ENCODE measurements around the gene HES6.

Gene HES6

DNA sequence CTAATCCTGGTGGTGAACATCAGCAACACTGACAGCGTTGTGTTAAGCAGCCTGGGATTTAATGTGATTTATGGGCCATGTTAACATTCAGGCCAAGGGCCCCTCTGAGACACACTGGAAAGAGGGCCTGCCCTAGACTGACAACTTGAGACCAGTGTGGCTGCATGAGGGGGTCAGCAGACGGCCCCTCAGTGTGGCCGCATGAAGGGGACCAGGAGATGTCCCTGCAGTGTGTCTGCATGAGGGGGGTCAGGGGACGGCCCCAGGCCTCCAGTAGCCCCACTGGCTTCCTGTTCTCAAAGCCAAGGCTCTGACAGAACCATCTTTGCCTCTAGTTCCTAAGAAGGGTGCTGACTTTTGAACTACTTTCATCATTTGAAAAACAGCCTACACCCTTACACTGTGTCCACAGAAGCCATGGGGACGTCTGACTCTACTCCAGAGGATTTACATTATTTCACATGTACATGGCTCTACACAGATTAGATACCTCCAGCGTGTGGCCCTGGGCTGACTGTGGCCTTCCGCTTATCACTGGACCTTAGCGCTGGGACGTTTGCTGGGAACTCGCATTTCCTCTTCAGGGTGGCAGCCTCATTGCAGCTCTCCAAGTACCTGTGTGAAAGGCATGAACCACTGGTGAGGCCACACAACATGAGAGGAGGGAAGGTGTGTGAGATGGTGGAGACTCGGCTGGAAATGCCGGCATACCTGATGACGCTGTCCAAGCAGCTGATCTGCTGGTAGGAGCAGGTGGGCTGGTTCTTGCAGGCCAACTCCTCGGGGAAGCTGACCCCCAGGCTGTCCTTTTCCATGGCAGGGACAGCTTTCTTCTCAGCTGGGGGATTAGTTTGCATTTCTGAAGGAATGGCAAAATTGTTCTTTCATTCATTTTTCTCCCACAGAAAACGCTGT lies 18.2 kb upstream of the HES6 start:
- TF ChIP-seq, protein P1, sequence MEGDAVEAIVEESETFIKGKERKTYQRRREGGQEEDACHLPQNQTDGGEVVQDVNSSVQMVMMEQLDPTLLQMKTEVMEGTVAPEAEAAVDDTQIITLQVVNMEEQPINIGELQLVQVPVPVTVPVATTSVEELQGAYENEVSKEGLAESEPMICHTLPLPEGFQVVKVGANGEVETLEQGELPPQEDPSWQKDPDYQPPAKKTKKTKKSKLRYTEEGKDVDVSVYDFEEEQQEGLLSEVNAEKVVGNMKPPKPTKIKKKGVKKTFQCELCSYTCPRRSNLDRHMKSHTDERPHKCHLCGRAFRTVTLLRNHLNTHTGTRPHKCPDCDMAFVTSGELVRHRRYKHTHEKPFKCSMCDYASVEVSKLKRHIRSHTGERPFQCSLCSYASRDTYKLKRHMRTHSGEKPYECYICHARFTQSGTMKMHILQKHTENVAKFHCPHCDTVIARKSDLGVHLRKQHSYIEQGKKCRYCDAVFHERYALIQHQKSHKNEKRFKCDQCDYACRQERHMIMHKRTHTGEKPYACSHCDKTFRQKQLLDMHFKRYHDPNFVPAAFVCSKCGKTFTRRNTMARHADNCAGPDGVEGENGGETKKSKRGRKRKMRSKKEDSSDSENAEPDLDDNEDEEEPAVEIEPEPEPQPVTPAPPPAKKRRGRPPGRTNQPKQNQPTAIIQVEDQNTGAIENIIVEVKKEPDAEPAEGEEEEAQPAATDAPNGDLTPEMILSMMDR (IDR thresholded peaks at IDR 0.05; ENCODE audit: borderline replicate concordance, insufficient read depth, low read depth, low read length) = no peak
- H3K4me3 ChIP-seq (ENCODE audit: low read depth, low read length) = no peak overlapping the region

DNA sequence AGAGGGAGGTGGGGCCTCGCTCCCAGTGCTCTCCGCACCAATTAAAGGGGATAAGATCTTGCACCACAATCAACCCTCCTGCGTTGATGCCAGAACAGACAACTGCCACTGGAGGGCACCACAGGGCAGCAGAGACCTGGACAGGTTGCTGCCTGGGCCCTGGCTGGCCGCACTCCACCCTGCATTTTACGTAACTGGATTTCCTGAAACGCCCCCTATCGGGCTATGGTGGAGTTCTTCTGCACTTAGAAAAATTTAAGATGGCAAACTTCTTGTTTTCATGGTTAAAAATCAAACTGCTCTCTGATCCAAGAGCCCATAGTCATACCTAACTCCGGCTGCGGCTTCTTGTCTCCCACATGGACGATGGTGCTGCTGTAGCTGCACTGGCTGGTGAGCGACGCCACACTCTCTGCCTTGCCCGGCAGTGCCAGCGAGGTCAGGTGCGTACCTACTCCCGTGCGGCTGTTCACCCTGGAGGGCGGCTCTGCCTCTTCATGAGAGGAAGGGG lies 16.8 kb upstream of the HES6 start:
- no peak overlapping the region for H3K4me3 ChIP-seq (ENCODE audit: low read depth, low read length)
- TF ChIP-seq, protein P1 (IDR thresholded peaks at IDR 0.05; ENCODE audit: borderline replicate concordance, insufficient read depth, low read depth, low read length) = peak; percentile 76

DNA sequence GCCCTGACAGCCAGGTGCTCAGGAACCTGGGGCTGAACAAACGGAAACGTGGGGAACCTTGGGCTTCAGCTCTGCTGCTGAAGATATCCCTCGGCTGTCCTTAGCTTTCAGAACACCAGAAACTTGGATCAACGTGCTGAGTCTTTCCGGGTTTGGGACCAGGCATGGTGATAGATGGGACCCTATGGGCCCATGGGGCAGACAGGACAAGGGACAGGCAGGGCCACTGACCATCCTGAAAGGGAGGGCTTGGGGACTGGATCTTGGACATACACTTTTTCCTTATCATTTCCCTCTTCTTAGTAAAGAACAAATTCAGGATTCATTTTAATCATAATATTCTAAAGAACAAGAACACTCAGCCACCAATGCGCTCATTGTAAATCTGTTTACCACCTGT lies 16.3 kb upstream of the HES6 start:
- no peak overlapping the region for H3K4me3 ChIP-seq (ENCODE audit: low read depth, low read length)
- TF ChIP-seq, protein P1 (IDR thresholded peaks at IDR 0.05; ENCODE audit: borderline replicate concordance, insufficient read depth, low read depth, low read length) = no peak

GRCh38 chr2:238255636-238256035 lies 15.8 kb upstream of the HES6 start:
- no peak overlapping the region for H3K4me3 ChIP-seq (ENCODE audit: low read depth, low read length)
- TF ChIP-seq, protein P1 (IDR thresholded peaks at IDR 0.05; ENCODE audit: borderline replicate concordance, insufficient read depth, low read depth, low read length) = no peak

DNA sequence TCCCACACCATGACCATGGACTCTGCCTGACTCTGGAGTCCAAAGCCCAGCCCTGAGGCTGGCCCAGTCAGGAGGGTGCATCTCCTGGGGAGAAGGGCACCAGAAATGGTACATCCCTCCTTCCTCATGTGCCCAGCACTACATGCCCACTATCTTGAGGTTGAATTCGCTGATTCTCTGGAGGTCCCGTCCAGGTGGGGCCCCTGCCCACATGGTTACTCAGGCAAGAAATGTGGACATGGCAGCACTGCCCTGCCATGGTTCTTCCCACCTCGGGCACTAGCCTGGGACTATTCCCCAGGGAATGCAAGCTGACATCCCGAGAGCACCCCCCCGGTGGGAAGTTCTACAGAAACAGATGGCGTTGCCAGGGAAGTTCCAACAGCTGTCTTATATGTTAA lies 15.3 kb upstream of the HES6 start:
- no peak overlapping the region for H3K4me3 ChIP-seq (ENCODE audit: low read depth, low read length)
- TF ChIP-seq, protein P1 (IDR thresholded peaks at IDR 0.05; ENCODE audit: borderline replicate concordance, insufficient read depth, low read depth, low read length) = no peak

DNA sequence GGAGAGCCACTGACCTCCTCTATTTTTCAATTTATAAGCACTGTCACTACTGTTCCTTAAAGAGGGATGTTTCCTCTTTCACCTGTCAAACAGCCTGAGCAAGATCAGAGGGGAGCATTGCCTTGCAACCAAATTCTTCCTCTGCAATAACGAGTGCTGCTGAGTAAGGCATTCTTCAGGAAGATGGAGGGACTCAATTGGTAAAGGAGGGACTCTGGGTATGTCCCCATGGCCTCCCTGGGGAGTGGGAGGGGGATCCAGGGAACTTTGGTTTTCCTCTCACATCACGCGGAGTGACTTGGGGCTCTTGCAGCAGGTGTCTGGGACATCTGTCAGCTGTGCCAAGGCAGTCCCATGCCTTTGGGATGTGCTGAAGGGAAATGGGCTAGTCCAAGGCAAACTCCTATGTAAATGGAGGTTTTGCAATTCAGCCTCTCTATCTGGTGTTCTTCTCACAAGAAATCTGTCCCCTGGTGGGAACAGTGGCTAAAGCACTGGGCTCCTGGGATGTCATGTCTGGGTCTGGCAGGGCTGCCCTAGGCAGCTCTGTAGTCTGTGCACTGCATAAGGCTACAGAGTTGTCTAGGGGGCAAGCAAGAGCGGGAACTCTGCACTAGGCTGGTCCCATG lies 14.4 kb upstream of the HES6 start:
- no peak overlapping the region for H3K4me3 ChIP-seq (ENCODE audit: low read depth, low read length)
- TF ChIP-seq, protein P1 (IDR thresholded peaks at IDR 0.05; ENCODE audit: borderline replicate concordance, insufficient read depth, low read depth, low read length) = no peak

All from GM12875 (cell line).